IPS-20b (cell line): Measurements from ENCODE around the gene TTC17.
"Not testable (repeated sequence)": the region's sequence is repeated elsewhere in the genome, so short reads cannot be mapped to it uniquely, and the experiment has no call there.

Experiments used
- H3K27ac ChIP-seq: one replicate; pipeline ENCODE4 v1.5.1; 2013; ENCODE audit warnings: low read length
- H3K27me3 ChIP-seq: 2 replicates; pipeline ENCODE4 v1.6.1; 2013; ENCODE audit warnings: mild to moderate bottlenecking, low read length, inconsistent platforms; ENCODE audit not compliant: insufficient read depth
- H3K36me3 ChIP-seq: 2 replicates; pipeline ENCODE4 v1.6.1; 2013; ENCODE audit warnings: low read depth, mild to moderate bottlenecking, inconsistent platforms, low read length, moderate library complexity; ENCODE audit not compliant: insufficient read depth
- H3K4me1 ChIP-seq: 2 replicates; pipeline ENCODE4 v1.6.1; 2013; ENCODE audit warnings: mild to moderate bottlenecking, control low read depth, inconsistent platforms, low read length, moderate library complexity; ENCODE audit not compliant: insufficient read depth
- H3K4me3 ChIP-seq: 2 replicates; pipeline ENCODE4 v1.5.1; 2013; ENCODE audit warnings: mild to moderate bottlenecking, low read length, inconsistent platforms
- H3K9ac ChIP-seq: 2 replicates; pipeline ENCODE4 v1.6.1; 2013; ENCODE audit warnings: low read depth, mild to moderate bottlenecking, inconsistent platforms, low read length, moderate library complexity
- H3K9me3 ChIP-seq: 2 replicates; pipeline ENCODE4 v1.6.1; 2013; ENCODE audit warnings: mild to moderate bottlenecking, low read depth, low read length, inconsistent platforms; ENCODE audit not compliant: insufficient read depth

The TTC17 gene

GRCh38 chr11:43392713-43393112, 34.0 kb downstream of the TTC17 start:
- Histone ChIP-seq H3K27me3 (no peaks in the 10 kb centered on the region), H3K9ac (no peak overlapping the region), H3K9me3 (no peaks in the 10 kb centered on the region), H3K4me3 (no peak overlapping the region), H3K27ac (no peak overlapping the region), H3K36me3 (peaks cover 82% of the 10 kb centered on the region), H3K4me1 (peaks cover 7% of the 10 kb centered on the region; the same call in 1 of the 2 replicates)

DNA sequence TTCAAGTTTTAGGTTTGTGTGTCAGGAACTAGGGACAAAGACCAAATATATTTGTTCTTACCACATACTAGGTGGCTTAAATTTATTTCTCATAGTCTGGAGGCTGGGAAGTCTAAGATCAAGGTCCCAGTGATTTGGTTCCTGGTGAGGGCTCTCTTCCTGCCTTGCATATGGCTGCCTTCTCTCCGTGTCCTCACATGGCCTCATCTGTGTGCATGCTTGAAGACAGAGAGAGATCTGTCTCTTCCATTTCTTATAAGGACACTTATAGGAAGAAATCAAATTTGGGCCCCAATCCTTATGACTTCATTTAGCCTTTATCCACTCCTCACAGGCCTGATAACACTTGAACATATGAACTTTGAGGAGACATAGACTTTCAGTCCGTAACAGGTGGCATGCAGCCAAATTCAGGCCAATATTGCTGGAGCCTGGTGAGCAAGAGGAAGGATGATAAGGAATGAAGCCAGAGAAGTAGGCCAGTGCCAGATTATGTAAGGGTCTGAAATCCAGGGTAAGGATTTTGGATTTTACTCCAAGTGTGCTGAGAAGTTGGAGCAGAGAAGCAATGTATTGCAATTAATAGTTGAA, 35.1 kb downstream of the TTC17 start:
- peaks cover 92% of the 10 kb centered on the region for H3K36me3 ChIP-seq
- H3K4me1 ChIP-seq: peaks cover 7% of the 10 kb centered on the region; the same call in 1 of the 2 replicates
- H3K9ac ChIP-seq: no peak overlapping the region
- no peaks in the 10 kb centered on the region for H3K9me3 ChIP-seq
- peak overlapping the region; percentile 22 for H3K27ac ChIP-seq
- H3K4me3 ChIP-seq: no peak overlapping the region
- H3K27me3 ChIP-seq: no peaks in the 10 kb centered on the region

- Histone ChIP-seq H3K27me3 (no peaks in the 10 kb centered on the region), H3K9me3 (no peaks in the 10 kb centered on the region), H3K27ac (no peak overlapping the region), H3K4me3 (no peak overlapping the region), H3K36me3 (peaks cover 95% of the 10 kb centered on the region), H3K9ac (no peak overlapping the region), H3K4me1 (peaks cover 18% of the 10 kb centered on the region)
These were observed 37.9 kb downstream of the TTC17 start for GRCh38 chr11:43396617-43397016.

GRCh38 chr11:43397251-43397650, 38.5 kb downstream of the TTC17 start:
- H3K27me3 ChIP-seq: no peaks in the 10 kb centered on the region
- H3K27ac ChIP-seq: no peak overlapping the region
- H3K36me3 ChIP-seq: peaks cover 94% of the 10 kb centered on the region
- H3K9me3 ChIP-seq: no peaks in the 10 kb centered on the region
- H3K4me3 ChIP-seq: no peak overlapping the region
- H3K9ac ChIP-seq: no peak overlapping the region
- H3K4me1 ChIP-seq: peaks cover 18% of the 10 kb centered on the region

GRCh38 chr11:43399983-43400630, 41.4 kb downstream of the TTC17 start:
- H3K27ac ChIP-seq: no peak overlapping the region
- H3K9me3 ChIP-seq: no peaks in the 10 kb centered on the region
- peak overlapping the region; percentile 3; the same call in 1 of the 2 replicates for H3K4me3 ChIP-seq
- H3K27me3 ChIP-seq: no peaks in the 10 kb centered on the region
- peaks cover 95% of the 10 kb centered on the region for H3K36me3 ChIP-seq
- H3K9ac ChIP-seq: peak overlapping the region; percentile 0; the same call in 1 of the 2 replicates
- peaks cover 13% of the 10 kb centered on the region for H3K4me1 ChIP-seq

DNA sequence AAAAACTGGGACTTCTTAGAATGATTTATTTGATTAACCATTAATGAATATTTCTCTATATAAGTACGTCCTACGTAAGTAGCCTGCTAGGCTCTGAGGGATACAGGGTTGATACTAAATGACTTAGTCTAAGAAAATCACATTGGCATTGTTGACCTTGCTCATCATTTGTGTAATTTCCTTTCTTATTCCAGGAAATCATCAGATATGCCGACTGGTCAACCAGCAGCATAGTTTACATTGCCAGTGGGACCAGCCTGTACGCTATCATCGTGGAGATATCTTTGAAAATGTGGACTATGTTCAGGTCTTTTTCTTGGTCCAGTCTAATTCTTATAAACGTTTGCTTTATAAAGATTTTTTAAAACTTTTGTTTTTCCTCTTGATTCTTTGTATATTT, 42.5 kb downstream of the TTC17 start:
- Histone ChIP-seq H3K36me3 (peaks cover 98% of the 10 kb centered on the region), H3K4me1 (peaks cover 13% of the 10 kb centered on the region), H3K27me3 (no peaks in the 10 kb centered on the region), H3K9ac (no peak overlapping the region), H3K9me3 (no peaks in the 10 kb centered on the region), H3K4me3 (no peak overlapping the region), H3K27ac (no peak overlapping the region)

GRCh38 chr11:43401811-43402210, 43.1 kb downstream of the TTC17 start:
- H3K27ac ChIP-seq, H3K27me3 ChIP-seq, H3K4me3 ChIP-seq, H3K9ac ChIP-seq, H3K9me3 ChIP-seq: not testable (repeated sequence)
- peaks cover 98% of the 10 kb centered on the region for H3K36me3 ChIP-seq
- H3K4me1 ChIP-seq: peaks cover 11% of the 10 kb centered on the region; the same call in 1 of the 2 replicates

DNA sequence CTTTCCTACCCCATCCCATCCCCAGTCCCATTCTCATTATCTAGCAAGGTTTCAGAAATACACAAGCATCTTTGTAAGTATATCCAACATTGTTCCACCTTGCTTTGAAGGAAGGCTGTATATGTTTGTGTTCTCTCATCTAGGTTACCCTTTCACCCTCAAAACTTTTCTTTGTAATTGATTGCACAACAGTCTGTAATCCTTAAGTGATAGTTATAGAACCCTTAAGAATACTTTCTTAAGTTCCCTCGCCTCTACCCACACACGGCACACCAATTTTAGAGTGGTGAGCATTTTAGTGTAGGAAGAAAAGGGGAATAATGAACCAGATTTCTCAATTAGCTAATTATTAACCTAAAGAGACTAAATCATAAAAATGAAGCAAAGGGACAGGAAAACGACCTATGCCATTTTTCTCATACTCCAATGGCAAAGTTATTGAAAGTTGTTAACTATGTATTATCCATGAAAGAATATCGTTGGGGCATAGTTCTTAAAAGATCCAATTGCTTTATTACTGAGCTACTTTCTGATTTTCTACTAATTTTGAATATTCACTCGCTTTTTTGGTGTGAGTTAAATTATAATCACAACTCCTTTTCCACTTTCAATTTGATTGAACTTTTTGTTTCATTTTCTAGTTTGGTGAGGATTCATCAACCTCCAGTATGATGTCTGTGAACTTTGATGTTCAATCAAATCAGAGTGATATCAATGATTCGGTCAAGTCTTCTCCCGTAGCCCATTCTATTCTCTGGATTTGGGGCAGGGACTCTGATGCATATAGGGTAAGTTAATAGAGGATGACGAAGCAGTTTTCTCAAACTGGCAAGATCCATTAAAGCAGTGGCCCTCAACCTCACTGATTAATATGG, 44.9 kb downstream of the TTC17 start:
- Histone ChIP-seq H3K4me1 (peaks cover 11% of the 10 kb centered on the region; the same call in 1 of the 2 replicates), H3K27ac (no peak overlapping the region), H3K9ac (no peak overlapping the region), H3K36me3 (peaks cover 98% of the 10 kb centered on the region), H3K27me3 (no peaks in the 10 kb centered on the region), H3K4me3 (no peak overlapping the region), H3K9me3 (no peaks in the 10 kb centered on the region)

GRCh38 chr11:43404406-43404805, 45.7 kb downstream of the TTC17 start:
- Histone ChIP-seq H3K9ac (no peak overlapping the region), H3K4me1 (peaks cover 11% of the 10 kb centered on the region; the same call in 1 of the 2 replicates), H3K36me3 (peaks cover 97% of the 10 kb centered on the region), H3K27ac (no peak overlapping the region), H3K9me3 (no peaks in the 10 kb centered on the region), H3K4me3 (no peak overlapping the region), H3K27me3 (no peaks in the 10 kb centered on the region)

GRCh38 chr11:43404836-43405479, 46.2 kb downstream of the TTC17 start:
- Histone ChIP-seq H3K27me3 (no peaks in the 10 kb centered on the region), H3K9ac (no peak overlapping the region), H3K27ac (no peak overlapping the region), H3K4me3 (no peak overlapping the region), H3K9me3 (no peaks in the 10 kb centered on the region), H3K4me1 (peaks cover 6% of the 10 kb centered on the region; the same call in 1 of the 2 replicates), H3K36me3 (peaks cover 97% of the 10 kb centered on the region)

- H3K9me3 ChIP-seq: no peaks in the 10 kb centered on the region
- H3K9ac ChIP-seq: no peak overlapping the region
These were observed 49.6 kb downstream of the TTC17 start for GRCh38 chr11:43408277-43408676.

More at GRCh38 chr11:43408277-43408676, 49.6 kb downstream of the TTC17 start:
- Histone ChIP-seq H3K27me3 (no peaks in the 10 kb centered on the region), H3K4me3 (no peak overlapping the region), H3K36me3 (peaks cover 96% of the 10 kb centered on the region), H3K4me1 (no peaks in the 10 kb centered on the region), H3K27ac (no peak overlapping the region)
